H9 (cell line): ENCODE data around the gene NDST1. TPM values are rescaled to one million over a fixed set of nuclear protein-coding genes. Genes with fewer than 3 reads are reported as not detected.

ENCODE experiments used
- DNase-seq: peaks from one replicate; pipeline ENCODE4 v3.0.0-alpha.2; 2017
- H2AFZ ChIP-seq: one replicate; pipeline ENCODE4 v1.6.1; 2013; ENCODE audit warnings: mild to moderate bottlenecking, low read length, control low read depth, moderate library complexity
- H2AK5ac ChIP-seq: 2 replicates; pipeline ENCODE4 v1.6.1; 2013; ENCODE audit warnings: low read length, control low read depth, mixed read lengths; ENCODE audit not compliant: insufficient read length
- H2BK120ac ChIP-seq: one replicate; pipeline ENCODE4 v1.6.1; 2013; ENCODE audit warnings: low read depth, mild to moderate bottlenecking, low read length, control low read depth, inconsistent platforms; ENCODE audit not compliant: poor library complexity, severe bottlenecking
- H2BK12ac ChIP-seq: 2 replicates; pipeline ENCODE4 v1.6.1; 2013; ENCODE audit warnings: low read length, control low read depth, mixed read lengths, low read depth; ENCODE audit not compliant: insufficient read length
- H2BK15ac ChIP-seq: 2 replicates; pipeline ENCODE4 v1.6.1; 2013; ENCODE audit warnings: low read depth, low read length, control low read depth
- H2BK20ac ChIP-seq: one replicate; pipeline ENCODE4 v1.6.1; 2013; ENCODE audit warnings: low read depth, mild to moderate bottlenecking, low read length, control low read depth, inconsistent platforms; ENCODE audit not compliant: poor library complexity, severe bottlenecking
- H2BK5ac ChIP-seq: 2 replicates; pipeline ENCODE4 v1.6.1; 2013; ENCODE audit warnings: low read length, control low read depth, mixed read lengths; ENCODE audit not compliant: insufficient read length
- H3K14ac ChIP-seq: 2 replicates; pipeline ENCODE4 v1.6.1; 2013; ENCODE audit warnings: low read length, control low read depth; ENCODE audit not compliant: insufficient read depth
- H3K18ac ChIP-seq: 2 replicates; pipeline ENCODE4 v1.6.1; 2013; ENCODE audit warnings: low read depth, mild to moderate bottlenecking, mixed read lengths, low read length, control low read depth; ENCODE audit not compliant: insufficient read length
- H3K23ac ChIP-seq: 2 replicates; pipeline ENCODE4 v1.6.1; 2013; ENCODE audit warnings: low read length, control low read depth, mixed read lengths, low read depth; ENCODE audit not compliant: insufficient read length
- H3K23me2 ChIP-seq: 2 replicates; pipeline ENCODE4 v1.6.1; 2013; ENCODE audit warnings: low read depth, mild to moderate bottlenecking, mixed read lengths, low read length, control low read depth; ENCODE audit not compliant: insufficient read length, poor library complexity, severe bottlenecking
- H3K27ac ChIP-seq: 2 replicates; pipeline ENCODE4 v1.5.1; 2013; ENCODE audit warnings: low read length, control low read depth, mixed read lengths, low read depth; ENCODE audit not compliant: insufficient read length
- H3K27me3 ChIP-seq: 2 replicates; pipeline ENCODE4 v1.6.1; 2013; ENCODE audit warnings: low read length, control low read depth, inconsistent platforms; ENCODE audit not compliant: insufficient read depth
- H3K4ac ChIP-seq: 2 replicates; pipeline ENCODE4 v1.6.1; 2013; ENCODE audit warnings: low read depth, mild to moderate bottlenecking, control low read depth, inconsistent platforms, low read length, moderate library complexity
- H3K4me1 ChIP-seq: 2 replicates; pipeline ENCODE4 v1.6.1; 2013; ENCODE audit warnings: low read length, control low read depth, inconsistent platforms; ENCODE audit not compliant: insufficient read depth
- H3K4me2 ChIP-seq: 2 replicates; pipeline ENCODE4 v1.6.1; 2013; ENCODE audit warnings: low read length, control low read depth, mixed read lengths; ENCODE audit not compliant: insufficient read length, insufficient read depth
- H3K56ac ChIP-seq: 2 replicates; pipeline ENCODE4 v1.6.1; 2013; ENCODE audit warnings: low read depth, mild to moderate bottlenecking, mixed read lengths, low read length, control low read depth; ENCODE audit not compliant: insufficient read length
- H3K79me1 ChIP-seq: 2 replicates; pipeline ENCODE4 v1.6.1; 2013; ENCODE audit warnings: low read depth, mild to moderate bottlenecking, moderate library complexity, low read length, control low read depth, inconsistent platforms; ENCODE audit not compliant: insufficient read depth, poor library complexity, severe bottlenecking
- H3K79me2 ChIP-seq: 2 replicates; pipeline ENCODE4 v1.6.1; 2013; ENCODE audit warnings: low read length, control low read depth, inconsistent platforms; ENCODE audit not compliant: insufficient read depth
- H3K9ac ChIP-seq: 2 replicates; pipeline ENCODE4 v1.6.1; 2013; ENCODE audit warnings: low read length, control low read depth, mixed read lengths; ENCODE audit not compliant: insufficient read length; ENCODE audit errors: extremely low read depth
- H3K9me3 ChIP-seq: one replicate; pipeline ENCODE4 v1.6.1; 2013; ENCODE audit warnings: low read depth, low read length, inconsistent platforms; ENCODE audit not compliant: control insufficient read depth
- H3T11ph ChIP-seq: one replicate; pipeline ENCODE4 v1.6.1; 2013; ENCODE audit warnings: mild to moderate bottlenecking, low read length, control low read depth, inconsistent platforms
- H4K20me1 ChIP-seq: one replicate; pipeline ENCODE4 v1.6.1; 2013; ENCODE audit not compliant: control insufficient read depth, insufficient read length, insufficient read depth
- H4K5ac ChIP-seq: 2 replicates; pipeline ENCODE4 v1.6.1; 2013; ENCODE audit warnings: low read depth, mild to moderate bottlenecking, mixed read lengths, low read length, control low read depth; ENCODE audit not compliant: insufficient read length
- H4K8ac ChIP-seq: replicated peaks from 2 replicates; pipeline ENCODE4 v1.6.1; 2013; ENCODE audit warnings: low read length, control low read depth, mixed read lengths, low read depth; ENCODE audit not compliant: insufficient read length
- H4K91ac ChIP-seq: 2 replicates; pipeline ENCODE4 v1.6.1; 2013; ENCODE audit warnings: low read depth, mild to moderate bottlenecking, moderate library complexity, mixed read lengths, low read length, control low read depth; ENCODE audit not compliant: insufficient read length
- H3K27ac Mint-ChIP-seq, 3 experiments: 2 replicates in 2 of 3; 3 replicates in 1 of 3; pipeline ENCODE4 v1.8.0; 2020 to 2021; ENCODE audit warnings: mixed read lengths in 3 of 3, mild to moderate bottlenecking in 1 of 3, moderate library complexity in 1 of 3
- H3K27me3 Mint-ChIP-seq: 2 replicates; pipeline ENCODE4 v1.8.0; 2021; ENCODE audit warnings: low read depth, mild to moderate bottlenecking, moderate library complexity, mixed read lengths
- H3K36me3 Mint-ChIP-seq, 3 experiments: 2 replicates in 2 of 3; 3 replicates in 1 of 3; pipeline ENCODE4 v1.8.0; 2020 to 2021; ENCODE audit warnings: low read depth in 3 of 3, mixed read lengths in 3 of 3; ENCODE audit not compliant: insufficient read depth in 1 of 3
- H3K4me1 Mint-ChIP-seq, 2 experiments: 2 replicates each; pipeline ENCODE4 v1.8.0; 2020; ENCODE audit warnings: mixed read lengths in 2 of 2
- H3K4me3 Mint-ChIP-seq, 2 experiments: 2 replicates in 1 of 2; 3 replicates in 1 of 2; pipeline ENCODE4 v1.8.0; 2020 to 2021; ENCODE audit warnings: mild to moderate bottlenecking in 2 of 2, mixed read lengths in 2 of 2, moderate library complexity in 1 of 2
- H3K9me3 Mint-ChIP-seq, 2 experiments: 2 replicates in 1 of 2; 3 replicates in 1 of 2; pipeline ENCODE4 v1.8.0; 2020; ENCODE audit warnings: mild to moderate bottlenecking in 2 of 2, mixed read lengths in 2 of 2, moderate library complexity in 1 of 2
- CTCF ChIP-seq: fragments of 200-600 bp; sonication (generic); conservative IDR thresholded peaks from 3 replicates; pipeline ENCODE4 v1.8.0; 2021; ENCODE audit warnings: antibody characterized with exemption, mild to moderate bottlenecking
- WGBS: extraction: QIAGEN DNeasy Blood & Tissue Kit; methylation state at CpG from one replicate; pipeline ENCODE4 v1.1.7; 2013; ENCODE audit warnings: missing lambda C conversion rate, low lambda C conversion rate, mixed read lengths; ENCODE audit not compliant: insufficient read length; ENCODE audit errors: extremely low coverage; 5-methylcytosine and 5-hydroxymethylcytosine counted together
- total RNA-seq: library from RNA; stranded (reverse); gene quantifications from 2 replicates; pipeline ENCODE4 v1.2.1, GENCODE V29; 2021

Gene NDST1
- total RNA-seq, 1 experiment from 2014 or later = 65.5 TPM

- no CpG with 5 or more reads among the region's 7 CpGs for WGBS
- DNase-seq = no peak
Measured at GRCh38 chr5:150511578-150512367, 3.8 kb downstream of the NDST1 start.

More at GRCh38 chr5:150511578-150512367, 3.8 kb downstream of the NDST1 start:
- H2BK120ac ChIP-seq = no peak overlapping the region
- no peak overlapping the region for H4K8ac ChIP-seq
- Mint-ChIP-seq H3K4me1 (peaks cover 58 to 73% of the 10 kb centered on the region in 2 experiments), H3K36me3 (no peaks in the 10 kb centered on the region; a peak in 1 of 7 replicates), H3K27me3 (no peaks in the 10 kb centered on the region), H3K27ac (peak overlapping the region; percentile 65 to 90 (median 87); a peak in 4 of 7 replicates), H3K4me3 (peak overlapping the region; percentile 19 to 57; a peak in 2 of 5 replicates), H3K9me3 (no peaks in the 10 kb centered on the region)
- H3K9me3 ChIP-seq = no peaks in the 10 kb centered on the region
- H3K27ac ChIP-seq = no peak overlapping the region
- no peak for TF ChIP-seq CTCF
- no peaks in the 10 kb centered on the region for H4K20me1 ChIP-seq
- H3K56ac ChIP-seq = no peak overlapping the region
- 0 out of 2 replicates have a peak overlapping the region, but pooled peaks have one; percentile 5 for H3K14ac ChIP-seq
- H3K23ac ChIP-seq = no peak overlapping the region
- peaks cover 2% of the 10 kb centered on the region for H3K79me1 ChIP-seq
- H2BK12ac ChIP-seq = no peak overlapping the region
- H3K4me2 ChIP-seq = no peak overlapping the region
- no peak overlapping the region for H3K4ac ChIP-seq
- H3K18ac ChIP-seq = no peak overlapping the region
- H2BK20ac ChIP-seq = no peak overlapping the region
- H3K4me1 ChIP-seq = peaks cover 3% of the 10 kb centered on the region; the same call in 1 of the 2 replicates
- no peak overlapping the region for H2BK5ac ChIP-seq
- H3T11ph ChIP-seq = no peak overlapping the region
- no peaks in the 10 kb centered on the region for H3K27me3 ChIP-seq
- H4K5ac ChIP-seq = no peak overlapping the region
- H2AK5ac ChIP-seq = no peak overlapping the region
- H3K9ac ChIP-seq = no peak overlapping the region
- H2BK15ac ChIP-seq = no peak overlapping the region
- H4K91ac ChIP-seq = no peak overlapping the region
- no peaks in the 10 kb centered on the region for H3K23me2 ChIP-seq
- H2AFZ ChIP-seq = no peak overlapping the region
- peaks cover 8% of the 10 kb centered on the region; the same call in 1 of the 2 replicates for H3K79me2 ChIP-seq
